HG02970 (cell line): ENCODE measurements around the gene CRYBG2.

Source experiments
- ATAC-seq: cut with Tn5 transposase; IDR thresholded peaks from one replicate; pipeline ENCODE4 v1.9.1; 2021; ENCODE audit warnings: mild to moderate bottlenecking, moderate library complexity, moderate number of reproducible peaks; ENCODE audit not compliant: unreplicated experiment, low FRiP score

CRYBG2 gene

GRCh38 chr1:26284597-26285347, 69.2 kb downstream of the CRYBG2 start:
- ATAC-seq: no peak

- ATAC-seq: no peak
These were observed 69.9 kb downstream of the CRYBG2 start for GRCh38 chr1:26283871-26284596.

DNA sequence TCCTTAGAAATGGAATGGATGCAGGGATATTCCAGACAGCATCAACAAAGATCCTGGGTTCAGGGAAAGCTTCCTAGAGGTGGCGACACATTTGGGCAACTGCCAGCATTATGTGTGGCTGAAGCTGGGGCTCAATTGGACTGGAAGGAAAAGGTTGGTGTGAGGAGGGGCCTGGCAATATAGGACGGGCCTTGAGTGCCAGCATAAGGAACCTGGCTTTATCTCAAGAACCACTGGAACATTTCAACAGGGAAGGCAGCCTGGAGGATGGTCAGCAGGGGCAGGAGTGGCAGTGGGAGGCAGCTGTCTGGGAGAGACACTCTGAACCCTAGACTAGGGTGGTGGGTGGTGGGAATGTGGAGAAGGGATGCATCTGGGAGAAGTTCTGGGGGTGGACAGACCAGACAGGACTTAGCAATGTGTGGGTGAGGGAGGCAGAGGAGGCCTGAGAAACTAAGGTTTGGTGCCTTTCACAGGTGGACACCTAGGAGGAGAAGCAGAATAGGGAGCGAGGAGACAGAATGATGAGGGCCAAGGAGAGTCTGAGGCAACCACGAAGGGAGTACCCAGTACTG, 70.6 kb downstream of the CRYBG2 start:
- ATAC-seq: no peak

DNA sequence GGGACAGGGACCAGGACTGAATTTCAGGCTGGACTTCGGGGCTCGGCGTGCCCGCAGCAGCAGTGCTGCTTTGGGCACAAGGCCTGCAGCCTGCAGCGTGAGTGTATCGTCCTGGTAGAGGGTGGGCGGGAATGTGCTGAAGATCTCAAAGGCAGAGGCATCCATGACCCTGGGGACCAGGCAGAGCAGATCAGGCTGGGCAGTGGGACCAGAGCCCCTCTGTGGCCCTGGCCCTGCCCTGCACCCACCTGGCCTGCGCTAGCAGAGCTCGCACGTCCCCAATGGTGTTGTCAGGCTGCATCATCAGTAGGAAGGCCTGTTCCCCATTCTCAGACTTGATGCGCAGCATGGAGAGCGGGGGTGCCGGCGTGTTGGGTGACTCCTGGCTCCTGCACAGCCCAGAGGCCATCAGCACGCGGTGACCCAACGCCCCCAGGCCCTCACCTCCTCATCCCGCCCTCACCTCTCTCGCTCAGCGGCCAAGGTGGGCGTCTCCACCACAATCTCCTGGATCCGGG, 71.5 kb downstream of the CRYBG2 start:
- no peak for ATAC-seq

DNA sequence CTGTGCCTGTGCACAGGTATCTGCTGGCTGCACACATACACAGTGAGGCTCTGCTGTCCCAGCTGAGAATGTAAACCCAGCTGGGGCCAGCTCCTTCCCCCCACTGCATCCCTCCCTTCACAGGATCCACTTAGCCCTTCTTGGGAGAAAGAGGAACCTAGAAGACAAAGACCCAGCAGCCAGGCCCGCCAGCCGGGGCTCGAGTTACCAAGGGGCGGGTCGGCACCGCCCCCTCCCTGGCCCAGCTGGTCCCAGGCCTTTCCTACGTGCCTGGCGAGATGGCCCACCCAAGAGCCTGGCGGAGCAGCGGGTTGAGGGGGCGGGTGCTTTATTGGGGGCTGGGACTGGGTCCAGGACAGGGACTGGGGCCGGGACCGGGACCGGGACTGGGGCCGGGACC, 72.0 kb downstream of the CRYBG2 start:
- no peak for ATAC-seq

DNA sequence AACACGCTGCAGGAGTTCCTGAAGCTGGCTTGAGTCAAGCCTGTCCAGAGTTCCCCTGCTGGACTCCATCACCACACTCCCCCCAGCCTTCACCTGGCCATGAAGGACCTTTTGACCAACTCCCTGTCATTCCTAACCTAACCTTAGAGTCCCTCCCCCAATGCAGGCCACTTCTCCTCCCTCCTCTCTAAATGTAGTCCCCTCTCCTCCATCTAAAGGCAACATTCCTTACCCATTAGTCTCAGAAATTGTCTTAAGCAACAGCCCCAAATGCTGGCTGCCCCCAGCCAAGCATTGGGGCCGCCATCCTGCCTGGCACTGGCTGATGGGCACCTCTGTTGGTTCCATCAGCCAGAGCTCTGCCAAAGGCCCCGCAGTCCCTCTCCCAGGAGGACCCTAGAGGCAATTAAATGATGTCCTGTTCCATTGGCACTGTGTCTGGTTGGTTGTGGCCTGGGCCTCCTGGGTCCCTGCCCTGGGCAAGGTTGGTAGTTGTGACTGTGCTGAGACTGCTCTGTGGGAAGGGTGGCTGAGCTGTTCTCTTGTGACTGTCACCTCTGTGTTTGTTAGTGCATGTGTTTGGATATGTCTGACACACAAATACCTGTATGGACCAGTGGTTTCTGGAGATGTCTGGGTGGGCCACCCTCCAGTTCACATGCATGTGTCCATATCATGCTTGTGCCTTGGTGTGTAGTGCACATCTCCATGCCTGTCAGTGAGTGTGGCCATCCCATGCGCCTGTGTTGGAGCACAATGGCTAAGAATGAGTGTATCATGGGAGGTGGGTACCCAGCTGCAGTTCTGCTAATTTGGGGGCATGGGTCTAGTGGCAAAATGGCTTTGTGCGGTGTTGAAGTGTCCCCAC, 72.6 kb downstream of the CRYBG2 start:
- ATAC-seq: no peak

DNA sequence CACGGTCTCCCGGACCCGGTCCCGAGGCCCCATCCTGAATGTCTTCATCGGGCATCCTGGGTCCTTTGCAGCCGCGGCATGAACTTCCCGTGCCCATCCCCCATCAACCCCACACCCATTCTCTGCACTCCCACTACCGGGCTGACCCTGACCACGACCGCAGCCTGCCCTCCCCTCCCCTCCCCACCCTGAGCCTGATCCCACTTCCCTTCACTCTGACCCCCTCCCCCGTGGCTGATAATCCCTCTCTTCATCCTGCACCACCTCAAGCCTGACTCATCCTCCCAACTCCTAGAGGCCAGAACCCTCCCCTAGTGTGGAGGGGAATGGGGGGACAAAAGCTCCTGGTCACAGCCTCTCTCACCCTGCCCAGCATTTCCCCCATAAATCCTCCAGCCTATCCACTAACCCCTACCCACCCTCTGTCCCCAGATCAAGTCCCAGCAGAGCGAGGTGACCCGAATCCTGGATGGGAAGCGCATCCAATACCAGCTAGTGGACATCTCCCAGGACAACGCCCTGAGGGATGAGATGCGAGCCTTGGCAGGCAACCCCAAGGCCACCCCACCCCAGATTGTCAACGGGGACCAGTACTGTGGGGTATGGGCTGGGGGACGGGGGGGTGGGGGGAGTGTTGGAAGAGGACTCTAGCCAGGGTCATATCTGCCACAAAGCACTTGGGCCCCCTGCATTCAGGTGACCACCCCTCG, 73.4 kb downstream of the CRYBG2 start:
- ATAC-seq: no peak

DNA sequence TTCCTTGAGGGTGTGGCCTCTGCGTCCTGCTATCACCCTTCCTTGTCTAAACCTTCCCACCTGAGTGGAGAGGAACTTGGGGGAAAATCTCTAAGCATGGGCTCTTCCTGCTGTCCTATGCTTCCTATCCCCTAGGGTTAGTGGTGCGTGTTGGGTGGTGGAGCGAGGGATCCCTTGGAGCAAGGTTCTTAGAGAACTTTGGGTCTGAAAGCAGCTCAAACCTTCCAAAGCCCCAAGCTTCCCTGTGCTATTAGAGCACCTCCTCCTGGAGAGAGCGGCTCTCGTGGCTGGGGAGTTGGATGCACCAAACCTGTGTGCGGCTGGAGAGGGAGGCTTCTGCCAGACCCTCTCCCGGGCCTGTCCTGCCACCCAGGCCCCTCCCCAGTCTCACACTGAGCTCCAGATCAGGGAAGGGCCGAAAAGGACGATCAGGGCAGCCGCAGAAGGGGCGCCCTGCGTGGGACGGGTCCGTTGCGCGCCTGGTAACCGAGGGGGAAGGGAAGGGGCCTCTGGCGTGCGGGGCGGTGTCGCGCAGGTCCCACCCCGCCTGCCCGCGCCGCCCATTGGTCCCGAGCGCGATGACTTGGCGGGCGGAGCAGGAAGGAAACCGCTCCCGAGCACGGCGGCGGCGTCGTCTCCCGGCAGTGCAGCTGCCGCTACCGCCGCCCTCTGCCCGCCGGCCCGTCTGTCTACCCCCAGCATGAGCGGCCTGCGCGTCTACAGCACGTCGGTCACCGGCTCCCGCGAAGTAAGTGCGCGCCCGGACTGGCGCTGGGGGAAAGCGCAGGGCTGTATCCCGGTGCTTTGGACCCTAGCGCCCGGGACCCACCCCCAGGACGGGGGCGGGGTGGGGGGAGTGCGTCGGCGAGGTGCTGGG, 74.2 kb downstream of the CRYBG2 start, which contains the start of gene SH3BGRL3:
Gene SH3BGRL3 (plus strand): TSS at position 631 of the 877 bp plus-strand sequence. CDS start 70 bp downstream, at position 701.
- peak; percentile 43 for ATAC-seq

- no peak for ATAC-seq
These were observed 75.0 kb downstream of the CRYBG2 start for GRCh38 chr1:26278724-26279455.

DNA sequence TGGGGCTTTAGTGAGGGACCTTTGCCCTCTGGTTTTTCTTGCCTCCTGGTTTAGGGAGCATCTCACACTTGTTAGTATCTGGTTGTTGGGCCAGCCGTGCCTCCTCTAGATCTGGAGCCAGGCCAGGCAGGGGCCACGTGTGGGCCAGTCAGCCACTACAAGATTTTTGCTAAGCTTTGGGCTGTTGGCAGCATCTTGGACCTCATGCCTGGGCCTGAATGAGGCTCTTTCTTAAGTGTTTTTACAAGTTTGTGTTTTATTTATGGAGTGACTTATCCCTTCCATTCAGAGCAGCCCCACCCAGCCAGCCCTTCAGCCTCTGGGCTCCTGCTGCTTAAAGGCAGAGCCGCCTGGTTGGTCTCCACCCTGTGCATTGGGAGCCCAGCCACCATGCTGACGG, 75.6 kb downstream of the CRYBG2 start:
- ATAC-seq: no peak

DNA sequence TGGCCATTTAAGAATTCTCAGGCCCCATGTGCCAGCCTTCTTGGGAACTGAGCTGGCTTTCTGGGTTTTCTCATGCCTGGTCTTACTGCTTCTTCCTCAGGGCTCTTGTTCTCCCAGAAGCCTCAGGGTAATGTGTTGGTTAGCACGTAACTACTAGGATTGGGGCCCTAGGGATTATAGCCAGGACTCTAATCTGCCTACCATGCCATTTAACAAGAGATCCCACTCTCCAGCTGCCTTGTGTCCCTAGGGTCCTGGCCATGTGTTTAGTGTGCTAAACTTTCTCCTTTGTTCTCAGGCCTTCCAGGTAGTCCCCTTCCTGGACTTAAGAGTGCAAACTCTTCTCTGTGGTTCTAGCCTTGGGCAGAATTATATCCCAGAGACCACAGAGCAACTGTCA, 76.2 kb downstream of the CRYBG2 start:
- ATAC-seq: no peak

GRCh38 chr1:26277261-26277661, 76.7 kb downstream of the CRYBG2 start:
- ATAC-seq: no peak

- ATAC-seq: no peak
These were observed 77.5 kb downstream of the CRYBG2 start for GRCh38 chr1:26276432-26276838.

GRCh38 chr1:26275580-26276431, 78.1 kb downstream of the CRYBG2 start:
- ATAC-seq: no peak

- ATAC-seq: no peak
These were observed 79.0 kb downstream of the CRYBG2 start for GRCh38 chr1:26274801-26275425.
